GM21723 (cell line): ENCODE measurements around the gene RNF151.
A peak's percentile ranks its signal among the peaks of the same experiment; 100 is the strongest.

Source experiments
- ATAC-seq: cut with Tn5 transposase; IDR thresholded peaks from one replicate; pipeline ENCODE4 v1.9.1; 2021; ENCODE audit warnings: mild to moderate bottlenecking, moderate library complexity; ENCODE audit not compliant: unreplicated experiment

Gene RNF151

DNA sequence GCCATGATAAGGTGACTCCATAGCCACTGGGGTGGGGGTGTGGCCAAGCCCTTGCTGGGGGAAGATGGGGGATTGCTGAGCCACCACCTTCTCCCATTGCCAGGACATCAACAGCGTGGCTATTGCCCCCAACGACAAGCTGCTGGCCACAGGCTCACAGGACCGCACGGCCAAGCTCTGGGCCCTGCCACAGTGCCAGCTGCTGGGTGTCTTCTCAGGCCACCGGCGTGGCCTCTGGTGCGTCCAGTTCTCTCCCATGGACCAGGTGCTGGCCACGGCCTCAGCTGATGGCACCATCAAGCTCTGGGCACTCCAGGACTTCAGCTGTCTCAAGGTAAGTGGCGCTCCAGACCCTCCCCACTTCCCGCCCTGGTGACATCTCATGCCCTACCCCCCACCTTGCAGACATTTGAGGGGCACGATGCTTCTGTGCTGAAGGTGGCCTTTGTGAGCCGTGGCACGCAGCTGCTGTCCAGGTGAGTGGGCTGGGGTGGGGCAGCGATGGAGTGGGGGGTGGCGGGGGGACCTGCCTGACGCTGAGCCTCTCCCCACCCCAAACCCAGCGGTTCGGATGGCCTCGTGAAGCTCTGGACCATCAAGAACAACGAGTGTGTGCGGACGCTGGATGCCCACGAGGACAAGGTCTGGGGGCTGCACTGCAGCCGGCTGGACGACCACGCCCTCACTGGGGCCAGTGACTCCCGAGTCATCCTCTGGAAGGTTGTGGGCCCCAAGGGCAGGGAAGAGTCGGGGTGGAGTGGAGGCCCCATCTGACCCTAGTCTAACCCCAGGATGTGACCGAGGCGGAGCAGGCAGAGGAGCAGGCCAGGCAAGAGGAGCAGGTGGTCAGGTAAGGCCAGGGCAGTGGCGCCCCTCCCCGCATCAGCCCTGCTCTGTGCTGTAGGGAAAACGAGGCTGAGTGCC lies 10.6 kb downstream of the RNF151 start:
- no peak for ATAC-seq

DNA sequence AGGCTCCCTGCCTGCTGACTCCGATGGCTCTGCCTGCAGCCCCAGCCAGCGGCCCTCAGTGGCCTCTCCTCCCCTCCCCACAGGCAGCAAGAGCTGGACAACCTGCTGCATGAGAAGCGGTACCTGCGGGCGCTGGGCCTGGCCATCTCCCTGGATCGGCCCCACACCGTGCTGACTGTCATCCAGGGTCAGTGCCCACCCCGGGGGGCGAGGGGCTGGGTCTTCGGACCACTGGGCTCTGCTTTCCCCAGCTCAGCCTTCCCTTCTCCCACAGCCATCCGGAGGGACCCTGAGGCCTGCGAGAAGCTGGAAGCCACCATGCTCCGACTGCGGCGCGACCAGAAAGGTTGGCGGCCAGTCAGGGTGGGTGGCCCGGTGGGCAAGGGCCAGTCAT lies 11.2 kb downstream of the RNF151 start:
- ATAC-seq, result no peak

DNA sequence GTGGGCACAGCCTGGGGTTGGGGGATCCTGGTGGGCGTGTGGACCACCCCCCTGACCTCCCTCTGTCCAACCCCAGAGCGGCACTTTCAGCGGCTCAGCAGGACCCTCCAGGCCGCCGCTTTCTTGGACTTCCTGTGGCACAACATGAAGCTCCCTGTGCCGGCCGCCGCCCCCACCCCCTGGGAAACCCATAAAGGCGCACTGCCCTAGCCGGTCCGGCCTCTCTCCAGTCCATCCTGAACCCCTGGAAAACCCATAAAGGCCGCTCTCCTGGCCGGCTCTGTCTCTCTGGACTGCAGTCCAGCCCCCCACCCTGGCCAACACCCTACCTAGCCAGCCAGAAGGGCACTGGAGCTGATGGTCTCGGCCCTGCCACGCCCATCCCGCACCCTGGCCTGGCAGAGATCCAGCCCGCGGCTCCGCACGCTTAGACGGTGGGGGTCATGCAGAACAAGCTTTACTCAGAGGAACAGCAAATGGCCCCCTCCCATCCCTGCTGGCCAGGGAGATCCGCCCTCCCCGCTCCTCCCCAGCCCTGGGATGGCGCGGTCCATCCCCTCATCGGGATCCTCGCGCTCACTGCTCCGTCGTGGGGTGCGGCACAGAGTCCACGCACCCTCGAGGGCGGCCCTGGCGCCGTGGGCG lies 11.9 kb downstream of the RNF151 start:
- no peak for ATAC-seq

DNA sequence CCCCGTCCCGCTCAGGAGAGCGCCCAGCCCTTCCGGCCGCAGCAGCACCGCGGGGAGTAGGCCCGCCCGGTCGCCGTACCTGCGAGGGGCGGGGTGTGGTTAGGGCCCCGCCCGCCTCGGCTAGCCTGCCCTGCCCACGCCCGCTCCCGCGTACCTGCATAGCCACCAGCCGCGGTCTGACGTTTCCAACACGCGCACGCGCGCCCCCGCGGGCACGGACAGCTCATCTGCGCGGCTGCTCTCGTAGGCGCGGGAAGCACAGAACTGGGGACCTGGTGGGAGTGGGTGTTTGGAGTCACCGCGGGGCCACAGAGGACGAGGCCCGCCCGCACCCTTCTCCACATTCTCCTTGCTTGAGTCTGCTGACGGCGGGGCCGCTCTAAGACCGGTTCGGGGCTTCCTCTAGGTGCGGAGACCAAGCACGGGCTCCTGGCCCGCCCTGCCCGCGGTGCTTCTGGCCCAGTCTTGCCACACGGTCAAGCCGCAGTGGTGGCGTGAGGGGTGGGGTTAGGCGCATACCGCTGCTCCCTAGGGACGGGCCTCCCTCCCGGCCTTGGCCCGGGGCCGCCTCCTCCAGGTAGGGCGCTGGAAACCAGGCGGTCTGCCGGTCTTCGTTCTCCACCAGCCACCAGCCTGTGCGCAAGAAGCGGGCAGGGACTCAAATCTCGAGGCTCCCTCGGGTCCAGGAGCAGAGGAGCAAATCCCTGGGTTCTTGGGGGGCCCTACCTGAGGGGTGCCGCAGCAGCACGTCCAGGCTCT lies 12.8 kb downstream of the RNF151 start:
- no peak for ATAC-seq

DNA sequence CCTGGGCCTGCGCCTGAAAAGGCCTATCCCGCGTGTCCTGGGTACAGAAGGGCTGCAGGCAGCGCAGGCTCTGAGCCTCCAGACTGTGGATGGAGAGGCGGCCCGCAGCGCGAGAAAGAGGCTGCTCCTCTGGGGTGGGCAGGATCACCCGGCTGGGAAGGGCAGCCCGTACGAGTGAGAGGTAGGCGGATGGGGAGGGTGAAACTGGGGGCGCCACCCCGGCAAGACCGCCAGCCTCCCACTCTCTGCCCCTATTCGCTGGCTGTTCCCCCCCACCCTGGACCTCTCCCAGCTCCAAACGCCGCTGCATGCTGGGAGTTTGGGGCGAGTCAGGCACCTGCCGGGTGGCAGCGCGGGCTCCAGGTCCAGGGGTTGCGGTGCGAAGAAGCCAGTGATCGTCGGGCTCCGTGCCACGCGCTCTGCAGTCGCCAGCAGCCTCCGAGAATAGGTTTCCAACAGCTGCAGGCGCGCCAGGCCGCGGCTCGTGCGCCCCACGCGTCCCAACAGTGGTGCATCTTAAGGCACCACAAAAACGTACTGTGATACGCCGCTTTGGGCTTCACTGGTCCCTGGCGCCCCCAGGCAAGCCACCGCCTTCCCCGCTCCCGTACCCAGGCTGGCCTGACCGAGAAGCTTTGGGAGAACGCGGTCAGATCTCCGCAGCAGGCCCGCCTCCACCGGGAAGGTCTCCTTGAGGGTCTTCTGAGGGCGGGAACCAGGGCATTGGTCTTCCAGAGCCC lies 13.5 kb downstream of the RNF151 start:
- ATAC-seq, result no peak

DNA sequence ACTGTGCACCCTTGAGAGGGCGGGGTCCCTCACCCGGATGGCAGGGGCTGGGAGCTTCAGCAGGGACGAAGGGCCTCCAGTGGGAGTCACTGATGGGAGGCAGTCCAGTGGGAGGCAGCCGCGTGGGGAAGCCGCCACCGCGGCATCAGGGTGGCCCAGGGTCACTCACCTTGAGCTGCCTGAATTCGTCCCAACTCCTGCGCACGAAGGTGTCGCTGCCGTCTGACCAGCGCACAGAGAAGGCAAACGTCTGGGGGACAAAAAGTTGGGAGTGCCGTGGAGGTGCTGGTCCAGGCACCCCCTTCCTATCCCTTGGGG lies 14.1 kb downstream of the RNF151 start:
- ATAC-seq, result no peak

DNA sequence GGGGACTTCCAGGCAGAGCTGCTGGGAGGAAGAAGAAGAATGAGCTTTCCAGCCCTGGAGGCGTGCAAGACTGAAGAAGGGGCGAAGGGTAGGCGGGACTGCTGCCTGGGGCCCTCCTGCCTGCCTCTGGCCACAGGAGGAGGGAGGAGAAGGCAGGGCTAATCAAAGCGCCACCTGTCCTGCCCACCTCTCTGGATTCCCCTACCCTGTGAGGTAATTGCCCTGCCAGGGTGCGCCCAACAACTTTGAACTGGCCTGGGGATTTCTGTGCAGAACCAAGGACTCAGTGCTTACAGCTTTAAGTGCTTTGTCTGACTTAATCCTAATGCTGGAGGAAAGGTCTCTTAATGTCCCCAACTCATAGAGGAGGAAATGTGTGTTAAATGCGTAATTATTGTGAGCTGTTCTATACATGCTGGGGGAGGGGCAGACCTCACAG lies 14.8 kb downstream of the RNF151 start, which contains the start of gene NOXO1:
TSS of gene NOXO1 (minus strand) at position 72 of the 439 bp plus-strand sequence. CDS start 290 bp downstream, outside the sequence.
- ATAC-seq, result no peak

DNA sequence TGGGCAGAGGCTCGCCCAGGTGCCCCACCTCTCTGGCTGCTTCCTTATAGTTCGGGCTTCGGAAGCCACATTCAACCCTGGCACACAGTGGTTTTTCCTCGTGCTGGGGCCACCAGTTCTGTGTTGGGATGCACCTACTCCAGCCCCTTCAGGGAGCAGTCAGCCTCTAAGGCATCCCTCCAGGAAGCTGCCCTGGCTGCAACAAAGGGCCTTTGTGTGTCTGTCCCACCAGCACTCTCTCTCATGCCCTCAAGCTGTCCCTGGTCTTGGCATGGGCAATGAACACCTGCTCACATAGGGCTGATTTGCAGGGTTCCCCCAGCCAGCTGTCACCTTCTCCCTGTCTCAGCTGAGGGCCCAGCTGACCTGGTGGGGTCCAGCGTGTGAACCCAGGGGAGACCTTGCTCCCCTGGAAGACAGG lies 15.4 kb downstream of the RNF151 start:
- no peak for ATAC-seq

DNA sequence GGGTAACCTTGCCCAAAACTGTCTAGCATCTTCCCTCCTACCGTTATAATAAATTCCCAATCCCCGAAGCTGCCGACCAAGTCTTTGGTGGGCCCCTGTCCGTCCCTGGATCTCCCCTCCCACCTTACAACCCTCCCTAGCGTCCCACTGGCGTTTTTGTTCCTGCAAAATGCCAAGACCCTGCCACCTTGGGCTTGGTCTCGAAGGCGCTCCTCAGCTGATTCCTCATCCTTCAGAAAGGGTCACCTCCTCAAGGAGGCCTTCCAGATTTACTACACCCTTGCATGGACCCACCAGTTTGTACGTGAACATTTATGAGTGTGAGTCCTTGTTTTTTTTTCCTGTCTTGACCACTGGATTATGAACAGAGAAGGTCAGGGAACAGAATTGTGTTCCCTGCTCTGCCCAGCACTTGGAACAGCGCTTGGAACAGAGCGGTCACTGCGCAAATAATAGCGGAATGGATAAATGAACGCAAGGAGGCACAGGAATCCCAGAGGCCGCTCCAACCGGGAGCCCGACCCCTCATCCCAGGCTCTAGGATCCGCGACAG lies 16.4 kb downstream of the RNF151 start:
- no peak for ATAC-seq

DNA sequence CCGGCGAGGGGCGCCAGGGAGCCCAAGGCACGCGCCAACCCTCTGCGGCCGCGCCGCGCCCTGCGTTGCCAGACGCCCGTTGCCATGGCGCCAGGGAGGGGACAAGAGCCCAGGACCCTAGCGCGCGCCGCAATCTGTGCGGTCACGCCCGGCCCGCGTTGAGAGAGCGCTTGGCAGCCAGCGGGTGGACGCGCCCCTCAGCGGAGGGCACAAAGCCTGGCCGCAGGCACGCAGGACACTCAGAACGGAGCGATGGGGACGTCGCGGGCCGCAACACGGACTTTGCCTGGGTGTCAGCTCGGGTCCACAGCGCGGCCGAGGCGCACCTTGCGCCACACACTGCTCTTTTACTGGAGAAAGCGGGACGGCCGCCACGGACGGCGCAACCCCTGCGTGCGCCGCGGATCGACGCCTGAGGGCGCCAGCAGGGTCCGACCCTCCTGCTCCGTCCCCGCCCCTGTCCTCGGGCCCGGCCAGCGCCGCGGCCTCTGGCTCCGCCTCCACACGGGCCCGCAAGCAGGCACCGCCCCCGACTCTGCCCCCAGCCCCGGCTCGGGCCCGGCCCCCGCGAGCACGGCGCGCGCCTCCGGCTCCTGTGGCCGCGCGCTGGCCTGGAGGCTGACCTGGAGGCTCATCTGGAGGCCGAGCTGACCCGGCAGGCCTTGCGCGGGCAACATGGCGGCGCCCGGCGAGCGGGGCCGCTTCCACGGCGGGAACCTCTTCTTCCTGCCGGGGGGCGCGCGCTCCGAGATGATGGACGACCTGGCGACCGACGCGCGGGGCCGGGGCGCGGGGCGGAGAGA lies 17.1 kb downstream of the RNF151 start, which contains the start of gene GFER:
TSS of gene GFER (plus strand) at position 650 of the 803 bp plus-strand sequence. CDS start at position 676, 26 bp downstream.
- ATAC-seq, result peak; percentile 72

DNA sequence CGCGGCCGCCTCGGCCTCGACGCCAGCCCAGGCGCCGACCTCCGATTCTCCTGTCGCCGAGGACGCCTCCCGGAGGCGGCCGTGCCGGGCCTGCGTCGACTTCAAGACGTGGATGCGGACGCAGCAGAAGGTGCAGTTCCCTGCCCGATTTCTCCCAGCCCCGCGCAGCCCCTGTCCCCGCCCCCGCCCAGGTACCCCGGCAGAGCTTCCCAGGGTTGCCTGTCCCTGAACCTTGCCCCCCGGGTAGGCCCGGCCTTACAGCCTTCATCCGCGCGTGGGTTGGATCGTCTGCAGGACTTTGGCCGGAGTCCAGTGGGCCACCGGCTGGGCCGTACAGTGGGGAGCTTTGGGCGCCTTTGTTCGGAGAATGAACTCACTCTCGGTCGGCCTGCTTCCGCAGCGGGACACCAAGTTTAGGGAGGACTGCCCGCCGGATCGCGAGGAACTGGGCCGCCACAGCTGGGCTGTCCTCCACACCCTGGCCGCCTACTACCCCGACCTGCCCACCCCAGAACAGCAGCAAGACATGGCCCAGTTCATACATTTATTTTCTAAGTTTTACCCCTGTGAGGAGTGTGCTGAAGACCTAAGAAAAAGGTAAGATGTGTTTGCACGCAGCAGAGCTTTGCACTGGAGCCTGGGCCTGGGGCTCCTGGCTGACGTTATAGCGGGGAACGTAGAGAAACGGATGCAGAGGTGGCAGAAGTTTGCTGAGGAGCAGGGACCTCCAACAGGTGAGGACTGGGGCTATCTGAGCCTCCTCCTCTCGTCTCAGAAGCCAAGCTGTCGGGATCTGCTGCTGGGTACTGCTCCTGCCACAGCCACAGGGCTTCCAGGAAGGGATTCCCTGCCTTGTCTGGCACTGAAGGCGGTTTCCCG lies 17.9 kb downstream of the RNF151 start:
- peak; percentile 6 for ATAC-seq

DNA sequence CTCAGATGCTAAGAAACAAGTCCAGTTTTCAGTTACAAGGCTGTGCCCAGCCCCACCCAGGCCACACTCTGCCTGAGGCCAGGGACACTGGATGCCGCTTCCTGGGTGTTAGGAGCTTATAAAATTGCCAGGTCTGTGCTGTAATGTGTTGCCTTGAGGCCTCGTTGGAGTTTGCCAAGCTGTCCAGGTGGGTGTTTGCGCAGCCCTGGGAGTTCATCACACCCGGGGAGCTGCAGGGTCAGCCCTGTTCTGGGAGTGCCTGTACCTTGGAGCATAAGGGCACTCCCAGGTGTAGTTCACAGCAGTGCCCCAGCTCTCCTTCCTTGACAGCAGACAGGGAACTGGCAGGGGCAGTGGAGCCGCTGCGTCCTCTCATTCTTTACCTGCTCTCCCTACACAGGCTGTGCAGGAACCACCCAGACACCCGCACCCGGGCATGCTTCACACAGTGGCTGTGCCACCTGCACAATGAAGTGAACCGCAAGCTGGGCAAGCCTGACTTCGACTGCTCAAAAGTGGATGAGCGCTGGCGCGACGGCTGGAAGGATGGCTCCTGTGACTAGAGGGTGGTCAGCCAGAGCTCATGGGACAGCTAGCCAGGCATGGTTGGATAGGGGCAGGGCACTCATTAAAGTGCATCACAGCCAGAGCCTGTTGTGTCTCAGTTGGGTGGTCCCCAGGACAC lies 19.0 kb downstream of the RNF151 start:
- ATAC-seq, result no peak

DNA sequence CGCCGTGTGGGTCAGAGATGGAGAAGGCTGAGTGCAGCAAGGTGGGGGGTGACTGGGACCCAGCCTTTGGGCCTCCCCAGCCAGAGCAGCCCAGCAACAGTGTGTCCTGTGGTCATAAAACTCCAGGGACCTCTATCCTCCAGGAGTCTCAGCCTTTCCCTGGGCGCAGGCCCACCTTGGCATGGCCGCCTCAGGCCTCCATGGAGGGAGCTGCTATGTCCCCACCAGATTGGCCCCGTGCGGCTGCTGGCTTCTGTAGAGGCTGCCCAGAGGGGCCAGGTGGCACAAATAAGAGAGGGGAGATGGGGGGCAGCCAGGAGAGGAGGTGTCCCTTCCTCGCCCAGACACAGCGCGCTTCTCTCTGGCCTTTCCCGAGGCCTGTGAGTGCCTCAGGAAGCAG lies 20.5 kb downstream of the RNF151 start:
- no peak for ATAC-seq

DNA sequence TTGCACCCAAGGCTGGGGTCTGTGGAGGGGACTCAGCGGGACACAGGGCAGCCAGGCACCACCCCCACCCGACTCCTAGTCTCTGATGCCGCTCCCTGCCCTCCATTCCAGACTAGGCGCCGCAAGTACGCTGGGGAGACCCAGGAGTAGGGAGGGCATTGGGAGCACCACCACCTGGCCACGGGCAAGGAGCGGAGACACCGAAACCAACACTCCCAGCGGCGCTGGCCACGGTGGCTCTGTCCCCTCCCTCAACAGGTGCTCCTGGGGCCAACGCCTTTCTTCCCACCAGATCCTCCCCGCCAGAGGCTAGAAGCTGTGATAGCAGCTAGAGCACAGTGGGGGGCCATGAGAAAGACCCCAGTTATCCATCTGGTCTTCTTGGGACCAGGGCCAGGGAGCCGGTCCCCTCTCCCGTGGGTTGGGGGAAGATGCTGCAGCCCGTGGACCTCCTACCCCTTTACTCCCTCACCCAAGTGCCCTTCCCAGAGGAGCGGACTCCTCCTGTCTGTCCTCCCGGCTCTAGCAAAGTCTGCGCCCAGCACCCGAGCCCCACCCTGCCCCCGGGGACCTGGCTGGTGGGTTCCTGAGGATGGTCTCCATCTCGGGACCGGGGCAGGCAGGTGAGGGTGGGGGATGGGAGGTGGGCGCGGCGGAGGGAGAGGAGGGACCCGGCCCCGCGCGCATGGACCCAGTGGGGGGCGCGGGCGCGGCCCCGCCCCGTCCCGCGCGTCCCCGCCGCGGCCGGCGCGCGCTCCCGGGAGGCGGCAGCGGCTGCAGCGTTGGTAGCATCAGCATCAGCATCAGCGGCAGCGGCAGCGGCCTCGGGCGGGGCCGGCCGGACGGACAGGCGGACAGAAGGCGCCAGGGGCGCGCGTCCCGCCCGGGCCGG lies 22.8 kb downstream of the RNF151 start, which contains the start of gene SYNGR3:
TSS of gene SYNGR3 (plus strand) at position 762 of the 892 bp plus-strand sequence. CDS start 133 bp downstream, outside the sequence.
- ATAC-seq, result no peak

DNA sequence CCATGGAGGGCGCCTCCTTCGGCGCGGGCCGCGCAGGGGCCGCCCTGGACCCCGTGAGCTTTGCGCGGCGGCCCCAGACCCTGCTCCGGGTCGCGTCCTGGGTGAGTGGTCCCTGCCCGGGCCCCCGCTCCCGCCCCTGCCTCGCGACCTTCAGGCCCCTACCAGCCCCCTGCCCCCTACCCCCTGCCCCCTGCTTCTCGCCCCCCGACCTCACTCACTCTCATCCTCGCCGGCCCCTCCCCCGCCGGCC lies 23.4 kb downstream of the RNF151 start:
- no peak for ATAC-seq

DNA sequence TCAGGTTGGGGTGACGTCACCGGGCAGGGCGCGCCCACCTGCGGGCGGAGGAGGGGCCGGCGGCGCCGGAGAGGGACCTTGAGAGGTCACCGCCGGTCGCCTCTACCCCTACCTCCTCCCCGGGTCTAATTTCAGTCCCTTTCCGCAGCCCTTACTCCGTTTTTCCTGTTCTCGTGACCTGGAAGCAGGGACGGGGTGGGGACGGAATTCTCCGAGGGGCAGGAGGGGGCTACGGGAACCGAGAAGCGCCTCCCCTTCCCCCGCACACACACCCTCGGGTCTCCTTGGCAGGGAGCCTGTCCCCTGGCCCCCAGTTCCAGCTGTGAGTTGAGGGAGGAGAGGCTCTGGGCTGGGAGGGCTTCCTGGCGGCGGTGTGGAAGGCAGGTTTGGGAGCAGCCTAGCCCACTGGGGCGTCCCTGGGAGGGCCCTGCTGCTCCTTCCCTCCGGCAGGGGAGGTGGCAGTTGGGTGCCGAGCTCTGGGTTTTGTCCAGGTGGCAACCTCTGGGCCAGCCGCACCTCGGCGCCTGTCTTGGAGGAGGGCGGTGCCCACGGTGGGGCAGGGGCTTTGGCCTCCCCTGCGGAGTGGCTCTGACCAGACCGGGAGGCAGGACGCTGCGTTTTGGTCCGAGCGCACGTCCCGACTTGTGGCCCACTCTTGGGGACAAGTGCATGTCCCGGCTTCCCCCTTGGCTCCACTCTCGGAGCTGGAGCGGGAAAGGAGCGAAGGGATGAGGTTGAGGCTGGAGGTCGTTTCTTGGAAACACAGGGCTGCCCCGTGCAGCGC lies 23.9 kb downstream of the RNF151 start:
- ATAC-seq, result peak; percentile 6
